CD1c-positive myeloid dendritic cell (primary cell): ENCODE data around the gene HSDL1.
A peak's percentile ranks its signal among the peaks of the same experiment; 100 is the strongest.
"Not testable (repeated sequence)": the region's sequence is repeated elsewhere in the genome, so short reads cannot be mapped to it uniquely, and the experiment has no call there.

Source experiments
- DNase-seq: peaks from one replicate; pipeline ENCODE4 v3.0.0-alpha.2; 2016; ENCODE audit errors: extremely low spot score

The HSDL1 gene

DNA sequence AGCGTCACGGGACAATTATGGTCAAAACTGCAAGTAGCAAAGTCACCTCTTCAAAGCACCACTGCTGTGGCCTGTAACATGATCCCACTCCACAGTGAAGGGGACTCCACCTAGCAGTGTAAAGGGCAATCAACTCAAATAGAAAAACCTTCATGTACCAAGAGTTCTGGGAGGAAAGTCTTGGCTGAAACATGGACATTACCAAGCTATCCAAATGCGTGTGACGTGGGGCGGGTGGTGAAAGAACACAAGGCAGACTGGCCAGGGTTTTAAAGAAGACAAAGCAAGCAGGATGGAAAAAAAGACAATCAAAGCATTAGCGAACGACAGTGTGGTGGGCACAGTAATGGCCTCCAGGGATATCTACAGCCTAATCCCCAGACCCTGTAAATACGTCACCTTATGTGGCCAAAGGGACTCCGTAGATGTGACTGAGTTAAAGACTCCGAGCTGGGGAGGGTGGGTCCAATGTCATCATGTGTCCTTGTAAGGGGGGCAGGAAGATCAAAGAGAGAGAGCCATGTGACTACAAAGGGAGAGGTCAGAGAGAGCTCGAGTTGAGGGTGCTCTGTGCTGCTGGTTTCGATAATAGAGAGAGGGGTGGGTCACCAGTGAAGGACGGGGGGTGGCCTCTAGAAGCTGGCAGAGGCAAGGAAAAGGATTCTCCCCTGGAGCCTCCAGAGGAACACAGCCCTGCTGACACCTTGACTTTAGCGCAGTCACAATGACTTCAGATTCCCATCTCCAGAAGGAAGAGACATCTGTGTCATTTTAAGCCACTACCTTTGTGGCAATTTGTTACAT lies 6.0 kb downstream of the HSDL1 start:
- no peak for DNase-seq

DNA sequence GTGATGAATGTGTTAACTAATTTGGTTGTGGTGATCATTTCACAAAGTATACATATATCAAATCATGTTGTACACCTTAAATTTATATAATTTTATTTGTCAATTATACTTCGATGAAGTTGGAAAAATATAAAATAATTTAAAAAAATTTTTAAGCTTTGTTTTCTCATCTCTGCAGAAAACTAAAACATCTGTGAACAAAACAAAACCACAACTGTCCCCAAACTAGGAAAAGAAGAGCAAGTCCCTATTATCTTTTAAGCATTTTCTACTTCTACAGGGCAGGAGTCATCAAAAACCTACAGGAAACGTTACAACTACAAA lies 6.5 kb downstream of the HSDL1 start:
- no peak for DNase-seq

GRCh38 chr16:84137769-84138357 lies 7.1 kb downstream of the HSDL1 start:
- DNase-seq: no peak

GRCh38 chr16:84137287-84137686 lies 7.7 kb downstream of the HSDL1 start:
- DNase-seq: no peak

DNA sequence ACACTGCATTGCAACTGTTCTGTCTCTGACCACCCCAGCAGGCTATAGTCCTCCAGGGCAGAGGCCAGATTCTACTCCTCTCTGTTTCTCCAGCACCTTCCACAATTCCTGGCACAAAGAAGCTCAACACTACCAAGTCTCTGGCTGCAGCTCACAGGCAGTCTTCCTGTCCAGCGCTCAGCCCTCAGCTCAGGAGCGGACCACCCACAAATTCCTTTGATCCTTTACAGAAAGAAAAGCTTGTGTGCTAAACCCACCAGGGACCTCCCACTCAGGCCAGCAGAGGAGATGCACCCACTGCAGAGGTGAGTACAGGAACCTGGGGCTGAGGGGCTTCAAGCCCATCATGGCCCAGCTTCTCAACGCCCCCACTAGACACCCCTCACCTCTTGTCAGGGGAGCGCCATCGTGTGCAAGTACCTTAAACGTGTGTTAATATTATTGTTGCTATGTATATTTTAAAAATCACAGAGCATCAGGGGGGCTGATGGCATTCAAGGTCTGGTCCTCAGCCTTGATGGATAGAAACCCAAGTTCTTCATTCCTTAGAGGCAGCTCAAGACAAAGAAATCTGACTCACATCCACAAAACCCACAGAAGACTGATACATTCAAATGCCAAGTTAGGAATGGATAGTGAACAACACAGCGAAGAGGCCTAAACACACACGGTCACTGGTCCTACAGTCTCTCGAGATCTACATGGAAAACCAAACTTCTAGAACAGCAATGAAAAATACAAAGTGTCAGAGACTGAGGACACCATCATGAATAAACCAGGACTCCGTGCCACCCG lies 8.4 kb downstream of the HSDL1 start:
- DNase-seq: no peak

DNA sequence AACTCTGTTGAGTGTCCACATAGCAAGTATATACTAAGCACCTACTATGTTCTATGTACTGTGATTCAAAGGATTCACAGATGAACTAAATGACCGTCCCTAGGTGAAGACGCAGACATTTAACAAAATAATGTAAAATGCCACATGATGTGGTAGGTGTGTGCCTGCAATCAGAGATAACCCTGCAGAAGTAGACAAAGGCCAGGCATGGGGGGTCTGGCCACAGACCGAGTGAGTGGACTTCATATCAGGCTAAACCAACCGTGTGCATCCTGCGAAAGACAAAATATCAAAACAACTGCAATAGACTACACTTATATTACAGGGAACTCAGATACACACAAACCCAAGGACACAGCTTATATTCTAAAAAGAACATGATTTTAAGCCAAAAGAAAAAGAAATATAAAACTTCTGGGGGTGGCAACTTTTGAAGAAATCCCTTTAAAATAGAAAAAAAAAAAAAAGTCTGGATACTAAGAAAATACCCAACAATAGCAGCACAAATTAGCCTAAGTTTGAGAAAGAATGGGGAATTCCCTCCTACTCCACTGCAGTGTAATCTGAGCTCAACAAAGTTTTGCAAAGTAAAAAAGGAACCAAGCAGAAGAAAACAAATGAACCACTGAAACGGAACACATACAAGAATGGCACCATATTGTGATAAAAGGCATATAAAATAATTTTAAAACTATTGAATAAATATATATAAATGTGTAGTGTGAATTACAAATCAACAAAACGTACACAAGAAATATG lies 12.3 kb downstream of the HSDL1 start:
- DNase-seq: no peak

- no peak for DNase-seq
These were observed 13.9 kb downstream of the HSDL1 start for GRCh38 chr16:84131117-84131516.

GRCh38 chr16:84124257-84125073 lies 20.5 kb downstream of the HSDL1 start:
- DNase-seq: no peak

GRCh38 chr16:84121007-84121406 lies 24.0 kb downstream of the HSDL1 start:
- no peak for DNase-seq

DNA sequence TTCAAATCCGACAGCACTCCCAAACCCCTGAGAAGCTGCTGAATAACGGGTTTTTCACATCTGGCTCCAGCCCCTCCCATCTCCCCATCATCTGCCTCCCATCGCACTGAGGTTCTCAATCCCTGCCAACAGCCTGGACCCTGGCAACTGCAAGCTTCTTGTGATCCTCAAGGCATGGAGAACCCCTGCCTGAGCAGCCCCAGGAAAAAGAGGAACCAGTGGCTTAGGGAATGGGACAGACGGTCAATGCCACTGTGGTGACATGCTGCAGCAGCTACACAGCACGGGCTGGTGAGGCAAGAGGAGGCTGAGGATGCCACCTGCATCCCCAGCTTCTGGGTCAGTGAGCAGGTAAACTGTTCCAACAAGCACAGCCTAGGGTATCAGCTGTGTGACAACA lies 25.0 kb downstream of the HSDL1 start:
- peak; percentile 10 for DNase-seq

DNA sequence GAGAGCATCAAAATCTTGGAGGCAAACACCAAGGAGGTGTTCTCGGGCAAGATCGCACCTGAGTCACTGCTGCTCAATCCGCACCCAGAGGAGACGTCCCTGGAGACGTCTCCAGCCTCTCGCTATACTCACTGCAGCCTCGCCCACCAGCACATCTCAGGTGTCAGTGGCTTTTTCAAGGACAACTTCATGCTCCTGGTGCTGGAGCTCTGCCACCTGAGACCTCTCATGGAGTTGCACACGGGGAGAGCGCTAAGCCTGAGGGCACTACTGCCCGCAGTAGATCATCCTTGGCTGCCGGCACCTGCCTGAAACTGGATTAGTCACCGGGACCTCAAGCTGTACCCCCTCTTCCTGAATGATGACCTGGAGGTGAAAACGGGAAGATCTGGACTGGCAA lies 25.6 kb downstream of the HSDL1 start:
- no peak for DNase-seq

GRCh38 chr16:84118315-84118714 lies 26.7 kb downstream of the HSDL1 start:
- not testable (repeated sequence) for DNase-seq

DNA sequence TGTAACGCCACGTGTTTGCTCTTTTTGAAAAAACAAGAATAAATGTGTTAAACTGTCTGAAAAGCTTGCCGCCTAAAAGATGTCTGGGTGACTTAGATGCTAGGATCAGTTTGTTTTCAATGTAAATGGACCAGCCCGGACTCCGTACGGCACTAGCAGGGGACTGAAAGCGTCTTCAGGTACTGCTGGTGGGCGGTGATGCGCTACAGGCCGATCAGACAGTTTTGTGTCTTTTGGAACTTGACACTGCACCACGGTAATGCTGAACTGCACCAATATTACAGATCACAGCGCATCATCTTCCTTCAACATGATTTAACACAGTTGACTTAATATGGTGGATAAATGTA lies 27.5 kb downstream of the HSDL1 start:
- no peak for DNase-seq

GRCh38 chr16:84116720-84117493 lies 28.1 kb downstream of the HSDL1 start, which contains the start of gene MBTPS1:
Gene MBTPS1, minus strand, starts transcription at chr16:84116942. Its CDS starts 15,159 bp downstream, at chr16:84101783.
- peak; percentile 99 for DNase-seq

DNA sequence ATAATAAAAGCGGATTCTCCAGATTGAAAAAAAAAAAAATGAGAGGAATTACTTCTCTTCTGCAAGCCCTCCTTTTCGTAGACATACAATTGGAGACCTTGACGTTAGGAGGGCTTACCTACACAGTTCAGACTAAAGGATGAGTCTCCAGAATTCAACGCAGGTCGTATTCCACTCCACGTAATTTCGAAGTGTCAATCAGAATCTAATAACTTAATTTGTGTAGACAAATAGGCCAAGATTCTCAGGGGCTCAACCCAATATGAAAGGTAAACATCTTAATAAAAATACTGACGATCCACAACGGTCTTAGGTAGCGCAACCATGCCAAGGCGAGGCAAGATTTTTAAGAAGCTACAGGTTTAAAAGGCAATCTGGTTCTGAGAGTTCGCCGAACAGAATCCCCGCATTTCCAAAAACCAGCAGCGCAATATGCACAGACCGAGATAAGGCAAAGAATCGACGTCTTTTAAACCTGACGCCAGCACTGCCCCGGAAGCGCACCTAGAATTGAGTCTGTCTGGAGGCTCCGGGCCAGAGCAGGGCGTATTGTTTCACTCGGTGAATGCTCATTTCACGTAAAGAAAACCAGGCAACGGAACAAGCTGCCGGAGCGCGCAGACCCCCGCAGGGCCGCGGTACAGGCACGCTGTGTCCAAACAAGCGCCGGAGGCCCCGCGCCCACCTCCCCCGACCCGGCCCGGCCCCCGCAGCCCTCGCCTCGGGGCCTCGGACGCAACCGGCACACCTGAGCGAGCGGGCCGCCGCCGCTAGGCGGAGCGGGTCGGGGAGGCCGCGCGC lies 28.9 kb downstream of the HSDL1 start:
- no peak for DNase-seq

DNA sequence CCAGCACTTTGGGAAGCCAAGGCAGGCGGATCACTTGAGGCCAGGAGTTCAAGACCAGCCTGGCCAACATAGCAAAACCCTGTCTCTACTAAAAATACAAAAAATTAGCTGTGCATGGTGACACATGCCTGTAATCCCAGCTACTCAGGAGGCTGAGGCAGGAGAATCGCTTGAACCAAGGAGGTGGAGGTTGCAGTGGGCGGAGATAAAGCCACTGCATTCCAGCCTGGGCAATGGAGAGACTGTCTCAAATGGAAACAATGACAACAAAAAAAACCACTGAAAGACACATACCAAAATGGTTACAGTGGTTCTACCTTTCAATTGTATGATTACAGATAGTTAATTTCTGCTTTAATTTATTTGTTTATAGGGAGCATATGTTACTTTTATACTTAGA lies 33.0 kb downstream of the HSDL1 start:
- DNase-seq: not testable (repeated sequence)

DNA sequence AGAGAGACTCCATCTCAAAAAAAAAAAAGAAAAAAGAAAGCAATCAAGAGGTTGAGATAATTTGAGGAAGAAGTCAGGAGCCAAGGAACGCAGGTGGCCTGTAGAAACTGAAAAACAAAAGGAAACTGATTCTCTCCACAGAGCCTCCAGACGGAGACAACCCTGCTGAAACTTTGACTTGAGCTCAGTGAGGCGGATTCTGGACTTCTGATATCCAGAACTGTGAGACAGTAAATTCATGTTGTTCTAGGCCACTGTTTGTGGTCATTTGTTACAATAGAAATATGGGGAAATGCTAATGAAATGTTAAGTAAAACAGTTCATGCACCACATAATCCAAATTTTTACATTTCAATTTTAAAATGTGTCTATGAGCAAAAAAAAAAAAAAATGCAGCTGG lies 33.5 kb downstream of the HSDL1 start:
- DNase-seq: no peak

DNA sequence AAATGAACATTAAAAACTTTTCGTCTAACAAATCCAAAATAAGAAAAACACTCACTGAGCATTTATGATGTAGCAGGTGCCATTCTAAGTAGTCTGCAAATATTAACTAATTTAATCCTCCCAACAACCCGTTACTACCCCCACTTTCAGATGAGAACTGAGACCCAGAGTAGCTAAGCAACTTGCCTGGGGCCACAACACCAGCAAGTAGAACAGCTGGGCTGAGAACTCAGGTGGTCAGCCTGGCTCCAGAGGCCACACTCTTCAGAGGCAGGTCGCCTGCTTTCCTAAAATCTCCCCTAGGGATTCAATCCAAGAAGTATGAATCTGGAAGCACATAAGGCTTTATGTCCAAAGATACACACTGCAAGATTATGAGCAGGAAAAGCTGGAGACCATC lies 34.5 kb downstream of the HSDL1 start:
- DNase-seq: no peak

DNA sequence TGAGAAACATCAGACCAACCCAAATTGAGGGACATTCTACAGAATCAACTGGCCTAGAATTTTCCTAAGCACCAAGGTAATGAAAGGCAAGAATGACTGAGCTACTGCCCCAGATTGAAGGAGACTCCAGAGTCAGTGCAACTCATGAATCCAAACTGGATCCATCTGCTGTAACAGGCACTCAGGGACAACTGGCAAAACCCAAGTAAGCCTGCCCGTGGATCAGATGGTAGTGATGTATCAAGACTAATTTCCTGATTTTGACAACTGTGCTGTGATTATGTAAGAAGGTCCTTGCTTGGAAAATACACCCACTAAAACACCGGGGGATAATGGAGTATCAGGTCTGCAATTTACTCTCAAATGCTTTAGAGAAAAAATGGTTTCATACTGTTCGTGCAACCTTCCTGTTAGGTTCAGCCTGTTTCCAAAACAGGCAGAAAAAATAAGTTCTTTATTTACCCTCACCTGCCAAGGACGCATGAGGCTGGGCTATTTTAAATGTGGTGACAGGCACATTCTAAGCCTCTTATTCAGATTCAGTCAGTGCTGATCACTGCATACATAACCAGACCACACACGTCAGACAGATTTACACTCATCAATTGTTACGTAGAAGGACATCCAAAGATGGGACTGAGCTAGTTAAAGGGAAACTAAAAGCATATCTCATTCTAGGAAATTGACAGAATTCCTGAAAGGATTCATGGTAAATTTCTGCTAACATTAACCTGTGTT lies 35.2 kb downstream of the HSDL1 start:
- peak; percentile 7 for DNase-seq
